NCI-H446 treated with DMSO at 0.1 percent for 48 hours (cell line): Measurements from ENCODE around the gene CXXC5.

ENCODE experiments used
- DNase-seq: peaks from one replicate; lab custom pipeline; 2025; lab: John Stamatoyannopoulos, UW

The CXXC5 gene

GRCh38 chr5:139664727-139665351, 16.7 kb downstream of the CXXC5 start:
- DNase-seq, result no peak

GRCh38 chr5:139665626-139666025, 17.5 kb downstream of the CXXC5 start:
- no peak for DNase-seq

GRCh38 chr5:139666551-139666950, 18.4 kb downstream of the CXXC5 start:
- DNase-seq, result no peak

GRCh38 chr5:139667001-139667729, 19.0 kb downstream of the CXXC5 start:
- DNase-seq, result no peak

- no peak for DNase-seq
Measured at GRCh38 chr5:139667730-139668063, 19.5 kb downstream of the CXXC5 start.

- no peak for DNase-seq
Measured at GRCh38 chr5:139668064-139668880, 20.1 kb downstream of the CXXC5 start.

GRCh38 chr5:139668924-139669661, 20.9 kb downstream of the CXXC5 start:
- DNase-seq, result no peak

- no peak for DNase-seq
Measured at GRCh38 chr5:139669662-139670368, 21.7 kb downstream of the CXXC5 start.

GRCh38 chr5:139670369-139671095, 22.4 kb downstream of the CXXC5 start:
- DNase-seq, result no peak

GRCh38 chr5:139671096-139671841, 23.1 kb downstream of the CXXC5 start:
- DNase-seq, result no peak

GRCh38 chr5:139675213-139675612, 27.1 kb downstream of the CXXC5 start:
- DNase-seq, result no peak

GRCh38 chr5:139675825-139676224, 27.7 kb downstream of the CXXC5 start:
- no peak for DNase-seq

- no peak for DNase-seq
Measured at GRCh38 chr5:139676406-139676805, 28.3 kb downstream of the CXXC5 start.

GRCh38 chr5:139676951-139677735, 29.0 kb downstream of the CXXC5 start:
- DNase-seq, result peak; percentile 72

GRCh38 chr5:139677736-139678613, 29.8 kb downstream of the CXXC5 start:
- no peak for DNase-seq

GRCh38 chr5:139678751-139679750, 30.9 kb downstream of the CXXC5 start:
- DNase-seq, result no peak
